HCT116 (cell line): Measurements from ENCODE around the gene TBXA2R.

Source experiments
- CTCF ChIP-seq, 3 experiments: fragments of 200-600 bp in 1 of 3; sonication (generic) in 1 of 3; IDR thresholded peaks in 2 of 3; conservative IDR thresholded peaks in 1 of 3; 2 replicates each; pipeline ENCODE4 v1.5.1; 2012 to 2017; ENCODE audit warnings: low read depth in 2 of 3, low read length in 2 of 3, antibody characterized with exemption in 1 of 3, borderline replicate concordance in 1 of 3, control low read depth in 1 of 3, mild to moderate bottlenecking in 1 of 3, mixed read lengths in 1 of 3, mixed run types in 1 of 3, moderate library complexity in 1 of 3; ENCODE audit not compliant: insufficient read depth in 1 of 3
- EZH2 ChIP-seq: fragments of 200-600 bp; sonication (generic); IDR thresholded peaks from 2 replicates; pipeline ENCODE4 v1.6.1; 2017; ENCODE audit warnings: antibody characterized with exemption, mixed run types
- MAX ChIP-seq: IDR thresholded peaks from 2 replicates; pipeline ENCODE4 v1.6.1; 2012
- POLR2A ChIP-seq: IDR thresholded peaks from 2 replicates; pipeline ENCODE4 v1.7.0; 2011; ENCODE audit warnings: borderline replicate concordance; ENCODE audit not compliant: insufficient read depth, insufficient read length; ENCODE audit errors: extremely low read depth
- POLR2AphosphoS5 ChIP-seq: IDR thresholded peaks from 2 replicates; pipeline ENCODE4 v1.6.1; 2011; ENCODE audit warnings: mild to moderate bottlenecking, low read depth, low read length, moderate library complexity
- REST ChIP-seq: IDR thresholded peaks from 2 replicates; pipeline ENCODE4 v1.6.1; 2012; ENCODE audit warnings: low read depth
- SRF ChIP-seq: IDR thresholded peaks from 2 replicates; pipeline ENCODE4 v1.6.1; 2012; ENCODE audit warnings: low read depth
- ZBTB33 ChIP-seq: IDR thresholded peaks from 2 replicates; pipeline ENCODE4 v1.6.1; 2011; ENCODE audit warnings: mild to moderate bottlenecking, low read length, moderate library complexity; ENCODE audit not compliant: insufficient replicate concordance; ENCODE audit errors: extremely low read depth

GRCh38 chr19:3612901-3613741 is 6.4 kb upstream of the TBXA2R start:
- TF ChIP-seq POLR2A (no peak), MAX (no peak), CTCF (IDR thresholded peaks at IDR 0.05 in 2 of 3, conservative IDR thresholded peaks at IDR 0.05 in 1 of 3; ENCODE audit: borderline replicate concordance in 1 of 3, insufficient read depth in 1 of 3, low read depth in 2 of 3, low read length in 2 of 3) (no peak), ZBTB33 (no peak), REST (no peak), POLR2AphosphoS5 (no peak), EZH2 (no peak), SRF (no peak)
